Muscle of leg (tissue), 11 donors: Measurements from ENCODE around the gene ARID5B. TPM values are rescaled to one million over a fixed set of nuclear protein-coding genes. Genes with fewer than 3 reads are reported as not detected.

Experiments
- DNase-seq: peaks from one replicate; pipeline ENCODE4 v3.0.0; 2013
- H3K27ac ChIP-seq: one replicate; pipeline ENCODE4 v1.5.1; 2013; ENCODE audit warnings: mild to moderate bottlenecking, low read length, control low read depth
- H3K27me3 ChIP-seq: one replicate; pipeline ENCODE4 v1.6.1; 2013; ENCODE audit warnings: low read length; ENCODE audit not compliant: control insufficient read depth, insufficient read depth
- H3K36me3 ChIP-seq: one replicate; pipeline ENCODE4 v1.6.1; 2013; ENCODE audit warnings: low read length; ENCODE audit not compliant: control insufficient read depth, insufficient read depth
- H3K4me1 ChIP-seq: one replicate; pipeline ENCODE4 v1.6.1; 2013; ENCODE audit warnings: low read length; ENCODE audit not compliant: control insufficient read depth, insufficient read depth
- H3K4me3 ChIP-seq: one replicate; pipeline ENCODE4 v1.5.1; 2013; ENCODE audit warnings: low read length, control low read depth
- H3K9me3 ChIP-seq: replicated peaks from 2 replicates; pipeline ENCODE4 v1.6.1; 2013; ENCODE audit warnings: low read depth, low read length; ENCODE audit not compliant: control insufficient read depth
- WGBS: methylation state at CpG from one replicate; pipeline ENCODE4 v1.1.5; 2013; ENCODE audit warnings: missing lambda C conversion rate; ENCODE audit not compliant: insufficient coverage; 5-methylcytosine and 5-hydroxymethylcytosine counted together
- polyA plus RNA-seq, 8 donors: library from polyadenylated mRNA; unstranded; fragments of 120-200 nt; gene quantifications; one replicate each; pipeline versions ENCODE4 v1.2.1 to v1.2.3, GENCODE V29; 2013; ENCODE audit warnings: inconsistent platforms in 1 of 8, low replicate concordance in 1 of 8; ENCODE audit not compliant: insufficient read length in 8 of 8, insufficient read depth in 1 of 8
- total RNA-seq: library from RNA; stranded (reverse); fragments of 120-200 nt; gene quantifications from one replicate; pipeline ENCODE4 v1.2.4, GENCODE V29; 2013

The ARID5B gene
- total and polyA plus RNA-seq, 9 donors, result 10.3 to 24.2 (median 15.2) TPM

GRCh38 chr10:61964059-61964709, 62.7 kb downstream of the ARID5B start:
- H3K4me3 ChIP-seq, result no peak overlapping the region
- 6% methylated on average over 2 of the region's 3 CpGs for WGBS
- no peaks in the 10 kb centered on the region for H3K27me3 ChIP-seq
- H3K36me3 ChIP-seq, result peaks cover 2% of the 10 kb centered on the region
- H3K27ac ChIP-seq, result peak overlapping the region; percentile 69
- peak; percentile 56 for DNase-seq
- peaks cover 13% of the 10 kb centered on the region for H3K4me1 ChIP-seq
- no peaks in the 10 kb centered on the region for H3K9me3 ChIP-seq

DNA sequence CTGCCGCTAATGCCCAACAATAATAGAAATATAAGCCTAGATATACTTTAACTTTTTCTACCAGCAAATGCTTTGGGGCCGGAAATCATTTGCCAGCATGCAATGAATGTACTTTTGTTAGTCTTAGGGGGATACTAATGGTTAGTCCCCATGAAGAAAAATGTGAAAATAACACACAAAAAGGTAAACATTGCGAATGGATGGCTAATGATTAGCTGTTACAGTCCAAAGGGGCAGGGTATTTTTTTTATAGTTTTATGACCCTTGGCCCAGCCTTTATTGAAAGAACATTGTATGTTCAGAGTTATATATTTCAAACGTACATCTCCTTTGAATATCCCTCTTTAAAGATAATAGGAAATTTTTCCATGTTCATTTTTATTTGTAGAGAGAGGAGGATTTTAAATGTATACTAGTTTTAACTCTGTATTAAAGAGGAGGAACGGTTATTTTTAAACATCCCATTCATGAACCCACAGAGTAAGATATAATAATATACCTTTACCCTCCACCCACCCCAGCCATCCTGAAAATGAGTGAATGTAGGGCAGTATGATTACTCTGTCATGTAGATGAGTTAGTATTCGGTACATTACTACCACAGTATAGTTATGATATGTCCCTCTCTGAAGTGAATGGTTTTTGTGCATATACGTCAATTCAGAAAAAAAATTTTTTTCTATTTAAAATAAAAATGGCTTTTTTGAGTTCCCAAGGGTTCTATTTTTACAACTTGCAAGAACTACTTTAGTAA, 63.6 kb downstream of the ARID5B start:
- H3K9me3 ChIP-seq, result no peaks in the 10 kb centered on the region
- H3K27ac ChIP-seq, result no peak overlapping the region
- DNase-seq, result no peak
- no peak overlapping the region for H3K4me3 ChIP-seq
- H3K4me1 ChIP-seq, result peaks cover 13% of the 10 kb centered on the region
- H3K27me3 ChIP-seq, result no peaks in the 10 kb centered on the region
- WGBS, result no CpG with 5 or more reads among the region's 7 CpGs
- peaks cover 2% of the 10 kb centered on the region for H3K36me3 ChIP-seq

DNA sequence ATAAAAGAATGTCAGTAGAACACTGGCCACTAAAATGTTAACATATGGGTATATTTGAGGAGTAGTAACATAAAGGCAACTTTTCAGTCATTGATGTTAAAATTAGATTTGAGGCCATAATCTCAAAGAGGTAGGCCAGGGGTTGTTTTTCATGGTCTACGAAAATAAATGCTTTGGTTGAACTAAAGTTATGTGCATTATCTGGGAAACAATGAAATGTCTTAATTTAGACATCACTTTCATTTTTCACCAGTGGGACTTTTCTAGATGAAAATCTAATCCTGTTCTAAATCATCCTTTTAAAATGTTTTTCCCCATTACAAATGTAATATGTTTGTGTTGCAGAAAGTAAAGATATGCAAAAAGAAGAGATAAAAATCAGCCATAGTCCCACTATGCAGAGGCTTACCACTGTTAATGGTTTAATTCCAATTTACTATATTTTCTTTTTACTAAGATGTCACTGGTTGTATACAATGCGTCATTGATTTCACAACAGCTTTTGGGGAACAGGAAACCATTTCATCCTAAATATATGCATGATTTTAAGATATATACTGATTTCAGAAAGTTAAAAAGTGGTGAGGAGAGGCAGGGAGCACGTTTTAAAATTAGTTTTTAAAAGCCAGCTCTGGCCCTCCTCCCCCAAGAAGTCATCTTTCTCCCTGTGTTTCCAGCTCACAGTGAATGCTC, 64.3 kb downstream of the ARID5B start:
- no peak overlapping the region for H3K27ac ChIP-seq
- no CpG with 5 or more reads among the region's 3 CpGs for WGBS
- H3K4me1 ChIP-seq, result peaks cover 13% of the 10 kb centered on the region

DNA sequence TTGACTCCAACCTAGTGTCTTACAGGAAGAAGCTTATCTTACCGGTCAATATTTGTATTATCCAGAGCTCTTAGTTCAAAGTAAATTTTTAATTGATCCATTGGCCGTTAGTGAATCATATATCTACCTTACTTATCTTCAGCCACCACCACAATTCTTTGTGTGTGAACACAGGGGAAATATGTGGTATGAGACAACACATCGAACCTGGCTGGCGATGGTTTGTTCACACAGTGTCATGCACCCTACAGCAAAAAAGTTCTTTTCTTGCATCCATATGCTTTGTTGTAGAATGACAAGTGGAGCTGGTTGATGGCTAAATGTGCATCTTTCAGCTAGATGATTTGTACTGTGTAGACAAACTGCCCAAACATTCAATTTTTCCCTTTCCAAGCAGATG, 65.8 kb downstream of the ARID5B start:
- H3K27me3 ChIP-seq, result no peaks in the 10 kb centered on the region
- no peak for DNase-seq
- WGBS, result no CpG with 5 or more reads among the region's 4 CpGs
- H3K4me3 ChIP-seq, result no peak overlapping the region
- no peaks in the 10 kb centered on the region for H3K9me3 ChIP-seq
- no peak overlapping the region for H3K27ac ChIP-seq
- no peaks in the 10 kb centered on the region for H3K36me3 ChIP-seq
- H3K4me1 ChIP-seq, result peaks cover 10% of the 10 kb centered on the region

More for the DNA sequence above, 64.3 kb downstream of the ARID5B start:
- no peak for DNase-seq
- H3K27me3 ChIP-seq, result no peaks in the 10 kb centered on the region
- no peak overlapping the region for H3K4me3 ChIP-seq
- H3K9me3 ChIP-seq, result no peaks in the 10 kb centered on the region
- peaks cover 2% of the 10 kb centered on the region for H3K36me3 ChIP-seq

- Histone ChIP-seq H3K27me3 (no peaks in the 10 kb centered on the region), H3K27ac (peak overlapping the region; percentile 48), H3K36me3 (no peaks in the 10 kb centered on the region), H3K4me1 (peaks cover 12% of the 10 kb centered on the region), H3K9me3 (no peaks in the 10 kb centered on the region), H3K4me3 (no peak overlapping the region)
- DNase-seq, result peak; percentile 92
- WGBS, result 50% methylated on average over 1 of the region's 6 CpGs
These were observed 68.9 kb downstream of the ARID5B start for GRCh38 chr10:61970182-61971002.

DNA sequence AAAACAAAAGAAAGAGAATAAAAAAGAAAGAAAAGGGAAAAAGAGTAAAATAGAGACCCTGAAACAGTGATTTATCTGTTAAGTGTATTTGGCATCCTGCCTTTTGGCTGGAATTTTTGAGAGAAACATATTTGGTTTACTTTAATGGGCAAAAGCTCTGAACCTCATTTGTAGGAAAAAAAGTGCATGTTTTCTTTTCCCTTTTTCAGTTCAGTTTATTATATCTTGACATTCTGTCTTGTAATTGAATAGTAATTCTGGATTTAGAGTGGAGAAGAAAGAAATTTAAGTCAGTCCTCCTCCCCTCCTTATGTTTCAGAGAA, 69.5 kb downstream of the ARID5B start:
- H3K27ac ChIP-seq, result peak overlapping the region; percentile 48
- no peaks in the 10 kb centered on the region for H3K9me3 ChIP-seq
- no peaks in the 10 kb centered on the region for H3K36me3 ChIP-seq
- H3K4me1 ChIP-seq, result peaks cover 12% of the 10 kb centered on the region
- H3K27me3 ChIP-seq, result no peaks in the 10 kb centered on the region
- peak; percentile 75 for DNase-seq
- no peak overlapping the region for H3K4me3 ChIP-seq

GRCh38 chr10:61973169-61973568, 71.7 kb downstream of the ARID5B start:
- H3K4me1 ChIP-seq, result peaks cover 12% of the 10 kb centered on the region
- H3K27me3 ChIP-seq, result no peaks in the 10 kb centered on the region
- H3K36me3 ChIP-seq, result no peaks in the 10 kb centered on the region
- no peaks in the 10 kb centered on the region for H3K9me3 ChIP-seq
- H3K27ac ChIP-seq, result peak overlapping the region; percentile 92
- no peak for DNase-seq
- H3K4me3 ChIP-seq, result no peak overlapping the region
- WGBS, result 56% methylated on average over 2 of the region's 2 CpGs

GRCh38 chr10:61973906-61974305, 72.4 kb downstream of the ARID5B start:
- no CpG with 5 or more reads among the region's 5 CpGs for WGBS
- peak overlapping the region; percentile 92 for H3K27ac ChIP-seq
- H3K36me3 ChIP-seq, result no peaks in the 10 kb centered on the region
- no peaks in the 10 kb centered on the region for H3K27me3 ChIP-seq
- H3K9me3 ChIP-seq, result no peaks in the 10 kb centered on the region
- peaks cover 12% of the 10 kb centered on the region for H3K4me1 ChIP-seq
- no peak overlapping the region for H3K4me3 ChIP-seq
- DNase-seq, result peak; percentile 87

GRCh38 chr10:61974601-61975390, 73.3 kb downstream of the ARID5B start:
- no peaks in the 10 kb centered on the region for H3K9me3 ChIP-seq
- no peak overlapping the region for H3K4me3 ChIP-seq
- H3K27ac ChIP-seq, result peak overlapping the region; percentile 92
- no peaks in the 10 kb centered on the region for H3K27me3 ChIP-seq
- H3K4me1 ChIP-seq, result peaks cover 15% of the 10 kb centered on the region
- WGBS, result 12% methylated on average over 2 of the region's 8 CpGs
- DNase-seq, result peak; percentile 97
- no peaks in the 10 kb centered on the region for H3K36me3 ChIP-seq
